Mesothelial cell of epicardium (in vitro differentiated cells): ENCODE measurements around the gene TULP3. TPM values are rescaled to one million over a fixed set of nuclear protein-coding genes. Genes with fewer than 3 reads are reported as not detected.

ENCODE experiments used
- DNase-seq, 2 experiments: peaks; one replicate each; pipeline ENCODE4 v3.0.0; 2021; ENCODE audit warnings: low spot score in 2 of 2; ENCODE audit not compliant: unreplicated experiment in 2 of 2
- H3K27ac Mint-ChIP-seq: 2 replicates; pipeline ENCODE4 v1.8.0; 2021; ENCODE audit warnings: mixed read lengths
- H3K27me3 Mint-ChIP-seq: 2 replicates; pipeline ENCODE4 v1.8.0; 2021; ENCODE audit warnings: low read depth, mixed read lengths
- H3K36me3 Mint-ChIP-seq: 2 replicates; pipeline ENCODE4 v1.8.0; 2021; ENCODE audit warnings: mixed read lengths
- H3K4me1 Mint-ChIP-seq: 2 replicates; pipeline ENCODE4 v1.8.0; 2021; ENCODE audit warnings: mixed read lengths
- H3K4me3 Mint-ChIP-seq: 2 replicates; pipeline ENCODE4 v1.8.0; 2021; ENCODE audit warnings: mild to moderate bottlenecking, moderate library complexity, mixed read lengths
- H3K9me3 Mint-ChIP-seq: 2 replicates; pipeline ENCODE4 v1.8.0; 2021; ENCODE audit warnings: mixed read lengths
- CTCF ChIP-seq: fragments of 200-600 bp; sonication (generic); IDR thresholded peaks from one replicate; pipeline ENCODE4 v1.5.0; 2021; ENCODE audit warnings: antibody characterized with exemption; ENCODE audit not compliant: unreplicated experiment
- total RNA-seq: library from RNA; stranded (reverse); gene quantifications from 3 replicates; pipeline ENCODE4 v1.2.1, GENCODE V29; 2021

The TULP3 gene
- total RNA-seq, 1 donor from 2014 or later = 25.2 TPM

- no peak for DNase-seq
- Mint-ChIP-seq H3K36me3 (peaks cover 12% of the 10 kb centered on the region), H3K4me3 (peak overlapping the region; percentile 90), H3K4me1 (peaks cover 29% of the 10 kb centered on the region), H3K27ac (no peak overlapping the region), H3K9me3 (no peaks in the 10 kb centered on the region), H3K27me3 (no peaks in the 10 kb centered on the region)
- TF ChIP-seq CTCF = no peak
These were observed 1.6 kb downstream of the TULP3 start for GRCh38 chr12:2892246-2892645.

- H3K27me3 Mint-ChIP-seq = no peaks in the 10 kb centered on the region
- peak overlapping the region; percentile 37 for H3K4me3 Mint-ChIP-seq
- no peak for TF ChIP-seq CTCF
- H3K9me3 Mint-ChIP-seq = no peaks in the 10 kb centered on the region
- DNase-seq = no peak
- H3K36me3 Mint-ChIP-seq = peaks cover 6% of the 10 kb centered on the region
- peaks cover 29% of the 10 kb centered on the region for H3K4me1 Mint-ChIP-seq
- peak overlapping the region; percentile 59 for H3K27ac Mint-ChIP-seq
These were observed 2.3 kb downstream of the TULP3 start for GRCh38 chr12:2893007-2893406.

GRCh38 chr12:2895051-2895451 is 4.4 kb downstream of the TULP3 start:
- no peaks in the 10 kb centered on the region for H3K36me3 Mint-ChIP-seq
- H3K9me3 Mint-ChIP-seq = no peaks in the 10 kb centered on the region
- no peak overlapping the region for H3K4me3 Mint-ChIP-seq
- peak overlapping the region; percentile 67 for H3K27ac Mint-ChIP-seq
- H3K4me1 Mint-ChIP-seq = peaks cover 29% of the 10 kb centered on the region
- no peak for TF ChIP-seq CTCF
- DNase-seq = no peak
- no peaks in the 10 kb centered on the region for H3K27me3 Mint-ChIP-seq

- DNase-seq = no peak
- H3K27ac Mint-ChIP-seq = no peak overlapping the region
- H3K4me3 Mint-ChIP-seq = no peak overlapping the region
- peaks cover 25% of the 10 kb centered on the region for H3K4me1 Mint-ChIP-seq
- H3K27me3 Mint-ChIP-seq = no peaks in the 10 kb centered on the region
- H3K9me3 Mint-ChIP-seq = no peaks in the 10 kb centered on the region
- TF ChIP-seq CTCF = no peak
- H3K36me3 Mint-ChIP-seq = no peaks in the 10 kb centered on the region
These were observed 4.8 kb downstream of the TULP3 start for GRCh38 chr12:2895511-2895910.

GRCh38 chr12:2897418-2897817 is 6.7 kb downstream of the TULP3 start:
- no peak overlapping the region for H3K27ac Mint-ChIP-seq
- TF ChIP-seq CTCF = no peak
- no peaks in the 10 kb centered on the region for H3K9me3 Mint-ChIP-seq
- H3K36me3 Mint-ChIP-seq = no peaks in the 10 kb centered on the region
- no peak for DNase-seq
- no peak overlapping the region for H3K4me3 Mint-ChIP-seq
- H3K4me1 Mint-ChIP-seq = peaks cover 17% of the 10 kb centered on the region
- no peaks in the 10 kb centered on the region for H3K27me3 Mint-ChIP-seq

GRCh38 chr12:2900642-2901041 is 10.0 kb downstream of the TULP3 start:
- Mint-ChIP-seq H3K4me3 (no peak overlapping the region), H3K9me3 (no peaks in the 10 kb centered on the region), H3K4me1 (peaks cover 5% of the 10 kb centered on the region), H3K36me3 (no peaks in the 10 kb centered on the region), H3K27me3 (no peaks in the 10 kb centered on the region), H3K27ac (no peak overlapping the region)
- no peak for DNase-seq
- no peak for TF ChIP-seq CTCF
